Trophoblast cell (in vitro differentiated cells and primary cell): Measurements from ENCODE around the gene FYN.
A peak's percentile ranks its signal among the peaks of the same experiment; 100 is the strongest.

ENCODE experiments used
- DNase-seq, 2 donors: peaks; one replicate each; pipeline ENCODE4 v3.0.0-alpha.2; 2016
- H2AFZ ChIP-seq: 2 replicates; pipeline ENCODE4 v1.6.1; 2013; ENCODE audit warnings: low read length, moderate library complexity, mild to moderate bottlenecking; ENCODE audit not compliant: insufficient read depth, poor library complexity
- H2AK5ac ChIP-seq: 2 replicates; pipeline ENCODE4 v1.6.1; 2013; ENCODE audit warnings: mild to moderate bottlenecking, low read length
- H2BK120ac ChIP-seq: 2 replicates; pipeline ENCODE4 v1.6.1; 2013; ENCODE audit warnings: low read length, mild to moderate bottlenecking, moderate library complexity; ENCODE audit not compliant: insufficient read depth, poor library complexity
- H2BK12ac ChIP-seq: 2 replicates; pipeline ENCODE4 v1.6.1; 2013; ENCODE audit warnings: mild to moderate bottlenecking, low read length, moderate library complexity
- H2BK5ac ChIP-seq: 2 replicates; pipeline ENCODE4 v1.6.1; 2013; ENCODE audit warnings: low read length, low read depth, moderate library complexity, mild to moderate bottlenecking; ENCODE audit not compliant: poor library complexity
- H3K14ac ChIP-seq: 2 replicates; pipeline ENCODE4 v1.6.1; 2013; ENCODE audit warnings: mild to moderate bottlenecking, low read length
- H3K18ac ChIP-seq: 2 replicates; pipeline ENCODE4 v1.6.1; 2013; ENCODE audit warnings: mild to moderate bottlenecking, low read length
- H3K23ac ChIP-seq: 2 replicates; pipeline ENCODE4 v1.6.1; 2013; ENCODE audit warnings: low read length
- H3K27ac ChIP-seq: 2 replicates; pipeline ENCODE4 v1.5.1; 2013; ENCODE audit warnings: low read depth, mild to moderate bottlenecking, inconsistent platforms, low read length, moderate library complexity
- H3K27me3 ChIP-seq: 2 replicates; pipeline ENCODE4 v1.6.1; 2013; ENCODE audit warnings: inconsistent platforms, mild to moderate bottlenecking, low read length, moderate library complexity; ENCODE audit not compliant: insufficient read depth
- H3K36me3 ChIP-seq, 2 experiments: 1 replicate in 1 of 2; 2 replicates in 1 of 2; pipeline ENCODE4 v1.6.1; 2013; ENCODE audit warnings: low read length in 2 of 2, mild to moderate bottlenecking in 2 of 2, moderate library complexity in 1 of 2; ENCODE audit not compliant: insufficient read depth in 2 of 2, control insufficient read depth in 1 of 2
- H3K4ac ChIP-seq: 2 replicates; pipeline ENCODE4 v1.6.1; 2013; ENCODE audit warnings: low read depth, mild to moderate bottlenecking, low read length, moderate library complexity
- H3K4me1 ChIP-seq, 2 experiments: 1 replicate in 1 of 2; 2 replicates in 1 of 2; pipeline ENCODE4 v1.6.1; 2013; ENCODE audit warnings: low read length in 2 of 2, mild to moderate bottlenecking in 2 of 2, moderate library complexity in 1 of 2; ENCODE audit not compliant: insufficient read depth in 2 of 2, control insufficient read depth in 1 of 2
- H3K4me2 ChIP-seq: 2 replicates; pipeline ENCODE4 v1.6.1; 2013; ENCODE audit warnings: inconsistent platforms, mild to moderate bottlenecking, low read length, moderate library complexity
- H3K4me3 ChIP-seq: 2 replicates; pipeline ENCODE4 v1.5.1; 2013; ENCODE audit warnings: mild to moderate bottlenecking, low read depth, low read length, inconsistent platforms
- H3K79me1 ChIP-seq: one replicate; pipeline ENCODE4 v1.6.1; 2013; ENCODE audit warnings: low read length
- H3K79me2 ChIP-seq: 2 replicates; pipeline ENCODE4 v1.6.1; 2013; ENCODE audit warnings: low read length, mild to moderate bottlenecking; ENCODE audit not compliant: control insufficient read depth, insufficient read depth, poor library complexity
- H3K9ac ChIP-seq: 2 replicates; pipeline ENCODE4 v1.6.1; 2013; ENCODE audit warnings: mild to moderate bottlenecking, low read length
- H3K9me3 ChIP-seq: 2 replicates; pipeline ENCODE4 v1.6.1; 2013; ENCODE audit warnings: low read depth, mild to moderate bottlenecking, control low read depth, inconsistent platforms, low read length; ENCODE audit not compliant: insufficient read depth
- H4K12ac ChIP-seq: 2 replicates; pipeline ENCODE4 v1.6.1; 2013; ENCODE audit warnings: low read depth, mild to moderate bottlenecking, low read length, moderate library complexity
- H4K8ac ChIP-seq: 2 replicates; pipeline ENCODE4 v1.6.1; 2013; ENCODE audit warnings: low read depth, mild to moderate bottlenecking, low read length, moderate library complexity
- H4K91ac ChIP-seq: one replicate; pipeline ENCODE4 v1.6.1; 2013; ENCODE audit warnings: low read depth, mild to moderate bottlenecking, low read length, moderate library complexity
- WGBS: extraction: QIAGEN DNeasy Blood & Tissue Kit; methylation state at CpG from one replicate; pipeline ENCODE4 v1.1.7; 2013; ENCODE audit warnings: missing lambda C conversion rate; ENCODE audit not compliant: insufficient read length, insufficient coverage; ENCODE audit errors: extremely low coverage; 5-methylcytosine and 5-hydroxymethylcytosine counted together

FYN gene

GRCh38 chr6:111770263-111771093 is 102.8 kb downstream of the FYN start:
- Histone ChIP-seq H4K91ac (no peak overlapping the region), H3K27ac (no peak overlapping the region), H3K27me3 (no peaks in the 10 kb centered on the region), H3K9ac (no peak overlapping the region), H2AK5ac (no peak overlapping the region), H3K4me1 (peaks cover 7 to 10% of the 10 kb centered on the region in 2 experiments), H3K4ac (no peak overlapping the region), H3K79me2 (no peaks in the 10 kb centered on the region), H2AFZ (no peak overlapping the region), H3K4me2 (no peak overlapping the region), H4K8ac (no peak overlapping the region), H3K4me3 (no peak overlapping the region), H2BK12ac (peak overlapping the region; percentile 30), H3K18ac (no peak overlapping the region), H2BK120ac (no peak overlapping the region), H3K79me1 (no peaks in the 10 kb centered on the region), H3K9me3 (no peaks in the 10 kb centered on the region), H4K12ac (no peak overlapping the region), H3K23ac (no peak overlapping the region), H2BK5ac (no peak overlapping the region), H3K36me3 (no peaks in the 10 kb centered on the region), H3K14ac (no peak overlapping the region)
- no peak for DNase-seq
- WGBS = no CpG with 5 or more reads among the region's 6 CpGs

DNA sequence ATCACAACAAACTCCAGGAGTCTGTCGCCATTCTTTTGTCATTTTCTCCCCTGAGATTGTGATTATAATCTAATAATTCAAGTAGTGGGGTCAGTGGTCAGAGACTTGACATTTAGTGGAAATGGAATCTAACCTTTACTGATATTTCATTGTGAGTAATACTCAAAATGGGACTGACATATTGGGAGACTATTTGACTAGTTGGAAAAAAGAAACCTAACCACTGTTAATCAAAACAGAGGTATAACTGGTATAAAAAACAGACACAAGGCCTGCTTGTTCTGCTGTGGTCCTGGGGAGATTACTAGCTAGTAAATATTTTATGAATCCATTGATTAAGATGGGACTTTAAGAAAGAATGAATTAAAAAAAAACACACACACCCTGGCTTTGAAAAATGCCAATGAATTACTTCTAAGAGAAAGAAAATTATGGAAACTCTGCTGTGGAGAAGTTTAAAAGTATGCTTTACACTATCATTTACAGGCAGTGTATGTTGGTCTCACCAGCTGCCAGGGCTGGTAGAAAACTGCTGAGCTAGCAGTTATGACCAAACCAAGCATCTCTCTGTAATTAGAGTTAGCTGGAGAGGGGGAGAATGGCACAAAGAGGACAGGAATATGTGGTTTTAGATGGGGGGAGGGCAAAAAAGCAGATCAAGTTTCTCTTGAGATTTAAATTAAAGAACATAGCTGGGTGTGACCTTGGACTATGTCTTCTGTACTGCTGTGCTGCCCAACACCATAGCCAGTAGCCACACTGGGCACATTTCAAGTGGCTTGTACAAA is 103.7 kb downstream of the FYN start:
- no peak overlapping the region for H2BK12ac ChIP-seq
- H2AK5ac ChIP-seq = no peak overlapping the region
- H3K79me1 ChIP-seq = no peaks in the 10 kb centered on the region
- no peak overlapping the region for H3K27ac ChIP-seq
- peaks cover 7 to 10% of the 10 kb centered on the region in 2 experiments for H3K4me1 ChIP-seq
- H3K9ac ChIP-seq = no peak overlapping the region
- H3K9me3 ChIP-seq = no peaks in the 10 kb centered on the region
- no peaks in the 10 kb centered on the region for H3K27me3 ChIP-seq
- H2BK5ac ChIP-seq = no peak overlapping the region
- no peak overlapping the region for H2AFZ ChIP-seq
- no peak overlapping the region for H2BK120ac ChIP-seq
- no peak overlapping the region for H3K4me2 ChIP-seq
- no peak overlapping the region for H3K4me3 ChIP-seq
- no peak for DNase-seq
- no peak overlapping the region for H3K23ac ChIP-seq
- H3K79me2 ChIP-seq = peaks cover 2% of the 10 kb centered on the region
- no peak overlapping the region for H3K18ac ChIP-seq
- H4K91ac ChIP-seq = no peak overlapping the region
- no peak overlapping the region for H4K8ac ChIP-seq
- H3K14ac ChIP-seq = no peak overlapping the region
- H4K12ac ChIP-seq = no peak overlapping the region
- H3K36me3 ChIP-seq = no peaks in the 10 kb centered on the region
- WGBS = no CpG with 5 or more reads among the region's 1 CpG
- H3K4ac ChIP-seq = no peak overlapping the region

GRCh38 chr6:111768431-111768770 is 104.9 kb downstream of the FYN start:
- H3K14ac ChIP-seq = no peak overlapping the region
- H4K8ac ChIP-seq = no peak overlapping the region
- H3K36me3 ChIP-seq = no peaks in the 10 kb centered on the region
- H2AFZ ChIP-seq = no peak overlapping the region
- H4K91ac ChIP-seq = no peak overlapping the region
- no peaks in the 10 kb centered on the region for H3K79me1 ChIP-seq
- H3K4ac ChIP-seq = no peak overlapping the region
- no peak overlapping the region for H2BK120ac ChIP-seq
- H3K27me3 ChIP-seq = no peaks in the 10 kb centered on the region
- no peak overlapping the region for H3K27ac ChIP-seq
- H3K9ac ChIP-seq = no peak overlapping the region
- H2BK5ac ChIP-seq = no peak overlapping the region
- H3K4me2 ChIP-seq = no peak overlapping the region
- no peak overlapping the region for H4K12ac ChIP-seq
- H3K18ac ChIP-seq = no peak overlapping the region
- no peak overlapping the region for H3K23ac ChIP-seq
- WGBS = no CpG with 5 or more reads among the region's 2 CpGs
- peaks cover 7 to 10% of the 10 kb centered on the region in 2 experiments for H3K4me1 ChIP-seq
- no peak overlapping the region for H3K4me3 ChIP-seq
- no peak overlapping the region for H2AK5ac ChIP-seq
- peaks cover 2% of the 10 kb centered on the region for H3K79me2 ChIP-seq
- no peaks in the 10 kb centered on the region for H3K9me3 ChIP-seq
- no peak for DNase-seq
- no peak overlapping the region for H2BK12ac ChIP-seq

- Histone ChIP-seq H3K36me3 (no peaks in the 10 kb centered on the region), H3K27ac (no peak overlapping the region), H3K9me3 (no peaks in the 10 kb centered on the region), H4K8ac (no peak overlapping the region), H3K23ac (no peak overlapping the region), H3K9ac (no peak overlapping the region), H2AK5ac (no peak overlapping the region), H2AFZ (no peak overlapping the region), H3K18ac (no peak overlapping the region), H3K4me3 (no peak overlapping the region), H3K79me2 (peaks cover 2% of the 10 kb centered on the region), H3K14ac (no peak overlapping the region), H2BK120ac (no peak overlapping the region), H4K91ac (no peak overlapping the region), H3K79me1 (no peaks in the 10 kb centered on the region), H3K4me2 (no peak overlapping the region), H4K12ac (no peak overlapping the region), H3K4me1 (peaks cover 7 to 10% of the 10 kb centered on the region in 2 experiments), H3K4ac (no peak overlapping the region), H3K27me3 (no peaks in the 10 kb centered on the region), H2BK5ac (no peak overlapping the region), H2BK12ac (no peak overlapping the region)
- no CpG with 5 or more reads among the region's 5 CpGs for WGBS
- no peak for DNase-seq
Observed at GRCh38 chr6:111767752-111768430, 105.4 kb downstream of the FYN start.
